ENCODE data around the gene ITSN2.

GRCh38 chr2:24239553-24239952 is 120.8 kb downstream of the ITSN2 start:
- no peak for TF ChIP-seq BACH2 (CRISPR knock-in tag; IDR thresholded peaks at IDR 0.05; ENCODE audit: borderline replicate concordance)
- no peak for TF ChIP-seq ESRRG (CRISPR knock-in tag; IDR thresholded peaks at IDR 0.05)
- no peak for TF ChIP-seq TSHZ2 (CRISPR knock-in tag; IDR thresholded peaks at IDR 0.05)
